ENCODE results near the gene FXYD5.

DNA sequence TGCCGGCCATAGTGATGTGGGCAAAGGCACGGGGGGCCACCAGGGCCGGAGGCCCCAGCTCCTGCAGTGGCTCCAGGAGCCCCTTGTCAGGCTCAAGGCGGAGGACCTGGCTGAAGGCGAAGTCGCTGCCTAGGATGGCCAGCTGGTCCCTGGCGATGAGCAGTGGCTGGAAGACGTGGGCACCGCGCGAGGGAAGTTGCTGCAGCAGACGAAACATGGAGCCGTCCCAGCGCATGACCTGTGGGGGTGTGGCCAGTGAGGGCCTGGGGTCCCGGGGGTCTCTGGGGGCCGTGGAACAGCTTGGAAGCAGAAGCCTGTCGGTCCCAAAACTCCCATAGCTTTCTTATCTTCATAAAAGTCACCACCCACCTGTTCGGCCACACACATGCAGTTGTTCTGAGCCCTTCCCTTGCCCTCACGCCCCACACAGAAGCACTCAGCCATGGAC, 29.2 kb upstream of the FXYD5 start:
- no peak for TF ChIP-seq EGR1 (conservative IDR thresholded peaks at IDR 0.05)
- TF ChIP-seq ZNF274 (IDR thresholded peaks at IDR 0.05; ENCODE audit: borderline replicate concordance, low read depth, low read length), result no peak
- no peak for TF ChIP-seq EP300 (IDR thresholded peaks at IDR 0.05; ENCODE audit: low read length)
- TF ChIP-seq DACH1 (IDR thresholded peaks at IDR 0.05; ENCODE audit: partially characterized antibody), result no peak
- no peak for TF ChIP-seq ZNF146 (CRISPR knock-in tag; IDR thresholded peaks at IDR 0.05; ENCODE audit: unreplicated experiment)
- no peak for TF ChIP-seq CEBPB (tag; IDR thresholded peaks at IDR 0.05)
- TF ChIP-seq NCOA1 (IDR thresholded peaks at IDR 0.05; ENCODE audit: low read depth), result no peak
- TF ChIP-seq, protein P1, sequence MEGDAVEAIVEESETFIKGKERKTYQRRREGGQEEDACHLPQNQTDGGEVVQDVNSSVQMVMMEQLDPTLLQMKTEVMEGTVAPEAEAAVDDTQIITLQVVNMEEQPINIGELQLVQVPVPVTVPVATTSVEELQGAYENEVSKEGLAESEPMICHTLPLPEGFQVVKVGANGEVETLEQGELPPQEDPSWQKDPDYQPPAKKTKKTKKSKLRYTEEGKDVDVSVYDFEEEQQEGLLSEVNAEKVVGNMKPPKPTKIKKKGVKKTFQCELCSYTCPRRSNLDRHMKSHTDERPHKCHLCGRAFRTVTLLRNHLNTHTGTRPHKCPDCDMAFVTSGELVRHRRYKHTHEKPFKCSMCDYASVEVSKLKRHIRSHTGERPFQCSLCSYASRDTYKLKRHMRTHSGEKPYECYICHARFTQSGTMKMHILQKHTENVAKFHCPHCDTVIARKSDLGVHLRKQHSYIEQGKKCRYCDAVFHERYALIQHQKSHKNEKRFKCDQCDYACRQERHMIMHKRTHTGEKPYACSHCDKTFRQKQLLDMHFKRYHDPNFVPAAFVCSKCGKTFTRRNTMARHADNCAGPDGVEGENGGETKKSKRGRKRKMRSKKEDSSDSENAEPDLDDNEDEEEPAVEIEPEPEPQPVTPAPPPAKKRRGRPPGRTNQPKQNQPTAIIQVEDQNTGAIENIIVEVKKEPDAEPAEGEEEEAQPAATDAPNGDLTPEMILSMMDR (IDR thresholded peaks at IDR 0.05 in 2 of 3, conservative IDR thresholded peaks at IDR 0.05 in 1 of 3; ENCODE audit: insufficient read depth in 2 of 3, low read depth in 1 of 3, low read length in 3 of 3), result no peak
- no peak for TF ChIP-seq RCOR1 (IDR thresholded peaks at IDR 0.05; ENCODE audit: borderline replicate concordance in 1 of 2, low read depth in 2 of 2, low read length in 2 of 2)
- no peak for TF ChIP-seq CHD4 (IDR thresholded peaks at IDR 0.05; ENCODE audit: insufficient read depth, insufficient replicate concordance, low read depth, low read length, poor library complexity, severe bottlenecking)
- TF ChIP-seq MAFK (IDR thresholded peaks at IDR 0.05; ENCODE audit: low read length), result no peak
- TF ChIP-seq NFIC (IDR thresholded peaks at IDR 0.05), result no peak
- TF ChIP-seq HNRNPL (IDR thresholded peaks at IDR 0.05; ENCODE audit: low read depth, low read length), result no peak
- TF ChIP-seq POLR2G (IDR thresholded peaks at IDR 0.05; ENCODE audit: low read depth, low read length), result no peak
